ENCODE measurements around the gene MAS1L.

Gene MAS1L

GRCh38 chr6:29487660-29488059 lies at the start of gene MAS1L:
MAS1L (minus strand) TSS chr6:29487956; CDS start chr6:29487902, 54 bp downstream.
- DNase-seq (ENCODE audit: low spot score), result no peak

- no peak for DNase-seq (ENCODE audit: low spot score)
These were observed 44.7 kb upstream of the MAS1L start for GRCh38 chr6:29532320-29532951.

- no peak for DNase-seq (ENCODE audit: low spot score)
These were observed 43.9 kb upstream of the MAS1L start for GRCh38 chr6:29531668-29532067.

- no peak for DNase-seq (ENCODE audit: low spot score)
These were observed 43.0 kb upstream of the MAS1L start for GRCh38 chr6:29530671-29531310.

GRCh38 chr6:29529956-29530355 lies 42.2 kb upstream of the MAS1L start:
- DNase-seq (ENCODE audit: low spot score), result no peak

- DNase-seq (ENCODE audit: low spot score), result no peak
These were observed 41.3 kb upstream of the MAS1L start for GRCh38 chr6:29528988-29529560.

GRCh38 chr6:29528300-29528931 lies 40.7 kb upstream of the MAS1L start:
- DNase-seq (ENCODE audit: low spot score), result no peak

- DNase-seq (ENCODE audit: low spot score), result no peak
These were observed 39.8 kb upstream of the MAS1L start for GRCh38 chr6:29527564-29527963.

- no peak for DNase-seq (ENCODE audit: low spot score)
These were observed 39.4 kb upstream of the MAS1L start for GRCh38 chr6:29527126-29527525.

GRCh38 chr6:29525311-29525639 lies 37.5 kb upstream of the MAS1L start:
- DNase-seq (ENCODE audit: low spot score), result no peak

GRCh38 chr6:29524444-29525310 lies 36.9 kb upstream of the MAS1L start:
- no peak for DNase-seq (ENCODE audit: low spot score)

GRCh38 chr6:29524044-29524443 lies 36.3 kb upstream of the MAS1L start:
- no peak for DNase-seq (ENCODE audit: low spot score)

- DNase-seq (ENCODE audit: low spot score), result no peak
These were observed 34.5 kb upstream of the MAS1L start for GRCh38 chr6:29522227-29522626.

GRCh38 chr6:29521006-29521680 lies 33.4 kb upstream of the MAS1L start:
- no peak for DNase-seq (ENCODE audit: low spot score)

- no peak for DNase-seq (ENCODE audit: low spot score)
These were observed 32.5 kb upstream of the MAS1L start for GRCh38 chr6:29520232-29520631.

GRCh38 chr6:29519291-29520010 lies 31.7 kb upstream of the MAS1L start:
- DNase-seq (ENCODE audit: low spot score), result no peak

GRCh38 chr6:29517728-29518440 lies 30.1 kb upstream of the MAS1L start:
- DNase-seq (ENCODE audit: low spot score), result no peak

GRCh38 chr6:29517245-29517644 lies 29.5 kb upstream of the MAS1L start:
- no peak for DNase-seq (ENCODE audit: low spot score)

GRCh38 chr6:29516108-29516507 lies 28.4 kb upstream of the MAS1L start:
- no peak for DNase-seq (ENCODE audit: low spot score)

- no peak for DNase-seq (ENCODE audit: low spot score)
These were observed 23.1 kb upstream of the MAS1L start for GRCh38 chr6:29510746-29511300.
